Tibial nerve (tissue), 4 donors: ENCODE measurements around the gene DIS3L.

ENCODE experiments used
- CTCF ChIP-seq, 5 experiments: fragments of 200-600 bp in 3 of 5; fragments of 450-650 bp in 2 of 5; sonication (generic) in 3 of 5; IDR thresholded peaks; one replicate each; pipeline ENCODE4 v1.5.1; 2016 to 2019; ENCODE audit warnings: antibody characterized with exemption in 5 of 5, mild to moderate bottlenecking in 3 of 5, moderate library complexity in 2 of 5
- EP300 ChIP-seq, 2 donors: sonication (generic); formaldehyde crosslinking; IDR thresholded peaks; one replicate each; pipeline ENCODE4 v1.6.1; 2017; ENCODE audit warnings: antibody characterized with exemption in 2 of 2, mild to moderate bottlenecking in 1 of 2
- POLR2A ChIP-seq, 2 donors: fragments of 450-650 bp; IDR thresholded peaks; one replicate each; pipeline ENCODE4 v1.6.1; 2017; ENCODE audit warnings: antibody characterized with exemption in 2 of 2, mild to moderate bottlenecking in 2 of 2, moderate library complexity in 2 of 2

GRCh38 chr15:66251790-66252684, 41.3 kb upstream of the DIS3L start:
- TF ChIP-seq CTCF (IDR thresholded peaks at IDR 0.05) (peak; percentile 43 to 72 (median 59)), EP300 (IDR thresholded peaks at IDR 0.05) (no peak), POLR2A (IDR thresholded peaks at IDR 0.05) (no peak)
